ENCODE measurements around the gene PAQR8.

Gene PAQR8

GRCh38 chr6:52374247-52374646 lies 12.3 kb downstream of the PAQR8 start:
- no peak overlapping the region for H3K4me3 ChIP-seq (ENCODE audit: low read depth, low read length)
- no peak for TF ChIP-seq CTCF (IDR thresholded peaks at IDR 0.05; ENCODE audit: insufficient read depth, low read depth, low read length, missing control alignments)
- no peak for DNase-seq (ENCODE audit: low read depth)

- TF ChIP-seq CTCF (IDR thresholded peaks at IDR 0.05; ENCODE audit: insufficient read depth, low read depth, low read length, missing control alignments): no peak
- no peak overlapping the region for H3K4me3 ChIP-seq (ENCODE audit: low read depth, low read length)
- no peak for DNase-seq (ENCODE audit: low read depth)
Observed at GRCh38 chr6:52375780-52376556, 14.0 kb downstream of the PAQR8 start.

- no peak for DNase-seq (ENCODE audit: low read depth)
- no peak for TF ChIP-seq CTCF (IDR thresholded peaks at IDR 0.05; ENCODE audit: insufficient read depth, low read depth, low read length, missing control alignments)
- H3K4me3 ChIP-seq (ENCODE audit: low read depth, low read length): no peak overlapping the region
Observed at GRCh38 chr6:52376763-52377162, 14.8 kb downstream of the PAQR8 start.

- no peak overlapping the region for H3K4me3 ChIP-seq (ENCODE audit: low read depth, low read length)
- TF ChIP-seq CTCF (IDR thresholded peaks at IDR 0.05; ENCODE audit: insufficient read depth, low read depth, low read length, missing control alignments): no peak
- no peak for DNase-seq (ENCODE audit: low read depth)
Observed at GRCh38 chr6:52377538-52378221, 15.7 kb downstream of the PAQR8 start.

- TF ChIP-seq CTCF (IDR thresholded peaks at IDR 0.05; ENCODE audit: insufficient read depth, low read depth, low read length, missing control alignments): no peak
Observed at GRCh38 chr6:52381249-52381648, 19.3 kb downstream of the PAQR8 start.

GRCh38 chr6:52384145-52384766 lies 22.3 kb downstream of the PAQR8 start:
- H3K4me3 ChIP-seq (ENCODE audit: low read depth, low read length): no peak overlapping the region
- TF ChIP-seq CTCF (IDR thresholded peaks at IDR 0.05; ENCODE audit: insufficient read depth, low read depth, low read length, missing control alignments): no peak
- no peak for DNase-seq (ENCODE audit: low read depth)

More at GRCh38 chr6:52381249-52381648, 19.3 kb downstream of the PAQR8 start:
- no peak for DNase-seq (ENCODE audit: low read depth)
- no peak overlapping the region for H3K4me3 ChIP-seq (ENCODE audit: low read depth, low read length)

All from GM12865 (cell line).